Measurements from ENCODE around the gene C4orf50.

The C4orf50 gene

GRCh38 chr4:5921981-5922380, 96.2 kb downstream of the C4orf50 start:
- Histone ChIP-seq H3K4me2 (ENCODE audit: low read depth, low read length) (no peak overlapping the region), H4K20me1 (ENCODE audit: insufficient read depth, low read length) (no peaks in the 10 kb centered on the region), H3K36me3 (replicated peaks; ENCODE audit: insufficient read depth, low read length) (no peaks in the 10 kb centered on the region), H3K27ac (ENCODE audit: low read length) (no peak overlapping the region), H2AFZ (ENCODE audit: low read length) (no peak overlapping the region), H3K4me1 (ENCODE audit: low read length) (no peaks in the 10 kb centered on the region), H3K9me3 (replicated peaks; ENCODE audit: insufficient read depth, low read length) (no peaks in the 10 kb centered on the region), H3K9me2 (replicated peaks; ENCODE audit: insufficient read depth, low read length) (no peaks in the 10 kb centered on the region), H3K4me3 (ENCODE audit: low read length) (no peak overlapping the region), H3K27me3 (replicated peaks; ENCODE audit: insufficient read depth, low read length) (peaks cover 4% of the 10 kb centered on the region; the same call in 1 of the 2 replicates), H3F3A (ENCODE audit: insufficient read depth, low read length) (no peaks in the 10 kb centered on the region), H3K9ac (ENCODE audit: low read length) (no peak overlapping the region), H3K79me2 (ENCODE audit: low read length) (no peaks in the 10 kb centered on the region)
- no peak for DNase-seq
- TF ChIP-seq CTCF (IDR thresholded peaks at IDR 0.05; ENCODE audit: low read length) (no peak), EZH2phosphoT487 (IDR thresholded peaks at IDR 0.05; ENCODE audit: low read length) (no peak), EZH2 (optimal IDR thresholded peaks at IDR 0.05; ENCODE audit: low read depth, low read length) (no peak)

- no peak for DNase-seq
- no peaks in the 10 kb centered on the region for H3K9me2 ChIP-seq (replicated peaks; ENCODE audit: insufficient read depth, low read length)
- H3K79me2 ChIP-seq (ENCODE audit: low read length): no peaks in the 10 kb centered on the region
- no peaks in the 10 kb centered on the region for H3F3A ChIP-seq (ENCODE audit: insufficient read depth, low read length)
- TF ChIP-seq EZH2phosphoT487 (IDR thresholded peaks at IDR 0.05; ENCODE audit: low read length) (no peak), CTCF (IDR thresholded peaks at IDR 0.05; ENCODE audit: low read length) (no peak), EZH2 (optimal IDR thresholded peaks at IDR 0.05; ENCODE audit: low read depth, low read length) (no peak)
- no peaks in the 10 kb centered on the region for H3K4me1 ChIP-seq (ENCODE audit: low read length)
- H3K9me3 ChIP-seq (replicated peaks; ENCODE audit: insufficient read depth, low read length): no peaks in the 10 kb centered on the region
- H3K36me3 ChIP-seq (replicated peaks; ENCODE audit: insufficient read depth, low read length): no peaks in the 10 kb centered on the region
- no peaks in the 10 kb centered on the region; the same call in 1 of the 2 replicates for H3K27me3 ChIP-seq (replicated peaks; ENCODE audit: insufficient read depth, low read length)
- no peak overlapping the region for H3K4me3 ChIP-seq (ENCODE audit: low read length)
- no peak overlapping the region for H2AFZ ChIP-seq (ENCODE audit: low read length)
- no peak overlapping the region for H3K27ac ChIP-seq (ENCODE audit: low read length)
- no peak overlapping the region for H3K4me2 ChIP-seq (ENCODE audit: low read depth, low read length)
- H3K9ac ChIP-seq (ENCODE audit: low read length): no peak overlapping the region
- no peaks in the 10 kb centered on the region for H4K20me1 ChIP-seq (ENCODE audit: insufficient read depth, low read length)
These were observed 96.9 kb downstream of the C4orf50 start for GRCh38 chr4:5921101-5921980.

- Histone ChIP-seq H3K9me2 (replicated peaks; ENCODE audit: insufficient read depth, low read length) (no peaks in the 10 kb centered on the region), H2AFZ (ENCODE audit: low read length) (no peak overlapping the region), H3K9ac (ENCODE audit: low read length) (no peak overlapping the region), H4K20me1 (ENCODE audit: insufficient read depth, low read length) (no peaks in the 10 kb centered on the region), H3K4me3 (ENCODE audit: low read length) (no peak overlapping the region), H3K27ac (ENCODE audit: low read length) (no peak overlapping the region), H3K4me2 (ENCODE audit: low read depth, low read length) (no peak overlapping the region), H3K27me3 (replicated peaks; ENCODE audit: insufficient read depth, low read length) (no peaks in the 10 kb centered on the region; the same call in 1 of the 2 replicates), H3K4me1 (ENCODE audit: low read length) (no peaks in the 10 kb centered on the region), H3F3A (ENCODE audit: insufficient read depth, low read length) (no peaks in the 10 kb centered on the region), H3K79me2 (ENCODE audit: low read length) (no peaks in the 10 kb centered on the region), H3K36me3 (replicated peaks; ENCODE audit: insufficient read depth, low read length) (no peaks in the 10 kb centered on the region), H3K9me3 (replicated peaks; ENCODE audit: insufficient read depth, low read length) (no peaks in the 10 kb centered on the region)
- TF ChIP-seq CTCF (IDR thresholded peaks at IDR 0.05; ENCODE audit: low read length) (no peak), EZH2 (optimal IDR thresholded peaks at IDR 0.05; ENCODE audit: low read depth, low read length) (no peak)
- no peak for DNase-seq
These were observed 98.7 kb downstream of the C4orf50 start for GRCh38 chr4:5919571-5919970.
